ENCODE data around the gene CAV2. TPM values are rescaled to one million over a fixed set of nuclear protein-coding genes. Genes with fewer than 3 reads are reported as not detected.

The CAV2 gene
- total and polyA plus RNA-seq, 2 of the 13 experiments (the other 11 are each of a cell fraction or from before 2014, with no cell fraction given) = 0.09 to 0.18 TPM

DNA sequence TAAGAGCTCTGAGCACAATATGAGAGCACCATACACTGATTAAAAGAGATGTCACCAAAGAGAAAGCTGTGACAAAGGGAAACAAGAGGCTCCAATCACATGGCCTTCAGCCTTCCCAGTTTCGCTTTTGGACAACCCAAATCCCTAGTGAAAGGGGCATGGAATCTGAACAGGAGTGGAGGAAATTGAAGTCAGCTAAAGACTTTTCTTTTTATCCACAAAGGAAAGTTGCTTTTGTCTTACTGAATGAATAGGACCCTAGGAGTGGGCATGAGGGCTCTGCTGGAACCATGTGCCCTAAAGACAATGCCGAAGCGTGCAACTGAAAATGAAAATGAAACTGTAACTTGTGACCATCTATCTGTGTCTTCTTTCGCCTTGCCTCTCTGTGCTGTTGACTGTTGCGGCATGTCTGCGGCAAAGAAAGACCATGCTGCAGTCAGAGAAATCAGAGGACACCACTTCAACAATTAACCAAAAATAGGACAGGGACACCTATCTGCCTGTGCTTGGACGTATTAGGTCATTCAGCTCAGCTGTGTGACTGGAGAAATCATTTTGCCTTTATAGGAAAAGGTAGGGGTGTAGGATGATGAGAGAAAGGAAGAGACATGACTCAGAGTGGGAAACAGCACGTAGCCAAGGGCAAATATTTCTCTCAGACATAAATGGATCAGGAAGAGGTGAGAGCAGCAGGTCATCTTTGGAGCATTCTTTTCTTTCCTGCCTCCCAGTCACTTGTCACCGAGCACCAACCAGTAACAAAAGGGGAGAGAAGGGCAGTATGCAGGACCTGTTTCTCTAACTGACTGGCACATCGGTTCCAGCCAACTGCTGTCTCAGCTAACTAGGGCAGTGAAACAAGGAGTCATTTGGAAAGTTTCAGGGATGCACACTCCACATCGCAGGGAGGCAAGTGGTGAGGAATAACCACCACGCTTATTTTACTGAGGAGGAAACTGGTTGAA lies 12.3 kb downstream of the CAV2 start:
- peak; percentile 87 for ATAC-seq
- Histone ChIP-seq H3K9ac (ENCODE audit: insufficient read depth, low read depth, low read length) (peak overlapping the region; percentile 33; the same call in 1 of the 2 replicates), H3K36me3 (replicated peaks in 1 of 2; ENCODE audit: control insufficient read depth in 1 of 2, insufficient read depth in 2 of 2, low read length in 2 of 2) (no peaks in the 10 kb centered on the region), H3K79me2 (ENCODE audit: insufficient read depth, low read length) (no peaks in the 10 kb centered on the region), H3K9me3 (ENCODE audit: low read length) (no peaks in the 10 kb centered on the region), H4K20me1 (ENCODE audit: insufficient read depth, low read length) (no peaks in the 10 kb centered on the region), H3K4me1 (ENCODE audit: insufficient read depth, low read length) (peaks cover 20% of the 10 kb centered on the region), H2AFZ (ENCODE audit: low read length) (peak overlapping the region; percentile 96), H3K4me2 (ENCODE audit: low read depth, low read length) (peak overlapping the region; percentile 95), H3K27ac (ENCODE audit: extremely low read length, insufficient read depth, low read length) (no peak overlapping the region), H3K4me3 (replicated peaks in 1 of 3; ENCODE audit: insufficient read depth in 1 of 3, low read depth in 2 of 3, low read length in 3 of 3) (peak overlapping the region; percentile 54 to 66 (median 62)), H3K27me3 (ENCODE audit: control insufficient read depth in 1 of 2, insufficient read depth in 2 of 2, low read length in 2 of 2) (no peaks in the 10 kb centered on the region)
- BruUV-seq (replicated peaks) = no TSS peak
- DNase-seq (ENCODE audit: low spot score) = peak; percentile 10
- POLR2A ChIA-PET = no interaction called here
- intact Hi-C loops (cut with micrococcal nuclease; ENCODE audit: unreplicated experiment) (no loop called here), in situ Hi-C loops (cut with HindIII; ENCODE audit: extremely low pct_ligation_motif_present, low pct_unique_long_range_greater_than_20kb) (no loop called here)
- CTCF ChIA-PET (ENCODE audit: low intra/inter-chr PET ratio, low total read pairs) = no interaction called here
- WGBS (ENCODE audit: low lambda C conversion rate) = 1% methylated on average over 12 of the region's 12 CpGs
- FAIRE-seq = peak; percentile 34
- TF ChIP-seq BRD4 (CRISPR knock-in tag; IDR thresholded peaks at IDR 0.05) = no peak
- no peak for TF ChIP-seq ZNF274 (CRISPR knock-in tag; IDR thresholded peaks at IDR 0.05)
- peak; percentile 60 for TF ChIP-seq ZNF574 (CRISPR knock-in tag; IDR thresholded peaks at IDR 0.05)
- no peak for TF ChIP-seq RBAK (CRISPR knock-in tag; IDR thresholded peaks at IDR 0.05)
- no peak for TF ChIP-seq ZNF138 (CRISPR knock-in tag; IDR thresholded peaks at IDR 0.05; ENCODE audit: low read depth)
- TF ChIP-seq ZBTB1 (CRISPR knock-in tag; IDR thresholded peaks at IDR 0.05; ENCODE audit: borderline replicate concordance) = no peak
- no peak for TF ChIP-seq ZNF432 (CRISPR knock-in tag; IDR thresholded peaks at IDR 0.05; ENCODE audit: borderline replicate concordance)
- TF ChIP-seq KDM5B (CRISPR knock-in tag; IDR thresholded peaks at IDR 0.05; ENCODE audit: borderline replicate concordance) = no peak
- TF ChIP-seq, protein P1, sequence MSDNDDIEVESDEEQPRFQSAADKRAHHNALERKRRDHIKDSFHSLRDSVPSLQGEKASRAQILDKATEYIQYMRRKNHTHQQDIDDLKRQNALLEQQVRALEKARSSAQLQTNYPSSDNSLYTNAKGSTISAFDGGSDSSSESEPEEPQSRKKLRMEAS (IDR thresholded peaks at IDR 0.05) = peak; percentile 51; the same call in 1 of the 2 replicates
- no peak for TF ChIP-seq ZNF230 (CRISPR knock-in tag; IDR thresholded peaks at IDR 0.05)
- TF ChIP-seq, protein P2, sequence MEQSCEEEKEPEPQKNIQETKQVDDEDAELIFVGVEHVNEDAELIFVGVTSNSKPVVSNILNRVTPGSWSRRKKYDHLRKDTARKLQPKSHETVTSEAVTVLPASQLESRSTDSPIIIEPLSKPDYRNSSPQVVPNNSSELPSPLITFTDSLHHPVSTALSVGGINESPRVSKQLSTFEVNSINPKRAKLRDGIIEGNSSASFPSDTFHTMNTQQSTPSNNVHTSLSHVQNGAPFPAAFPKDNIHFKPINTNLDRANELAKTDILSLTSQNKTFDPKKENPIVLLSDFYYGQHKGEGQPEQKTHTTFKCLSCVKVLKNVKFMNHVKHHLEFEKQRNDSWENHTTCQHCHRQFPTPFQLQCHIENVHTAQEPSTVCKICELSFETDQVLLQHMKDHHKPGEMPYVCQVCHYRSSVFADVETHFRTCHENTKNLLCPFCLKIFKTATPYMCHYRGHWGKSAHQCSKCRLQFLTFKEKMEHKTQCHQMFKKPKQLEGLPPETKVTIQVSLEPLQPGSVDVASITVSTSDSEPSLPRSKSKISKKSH (CRISPR knock-in tag; IDR thresholded peaks at IDR 0.05; ENCODE audit: borderline replicate concordance) = no peak
- TF ChIP-seq ZNF879 (CRISPR knock-in tag; IDR thresholded peaks at IDR 0.05) = no peak
- TF ChIP-seq ZNF251 (CRISPR knock-in tag; IDR thresholded peaks at IDR 0.05) = no peak
- no peak for TF ChIP-seq ZNF30 (CRISPR knock-in tag; IDR thresholded peaks at IDR 0.05)
- TF ChIP-seq ZNF10 (CRISPR knock-in tag; IDR thresholded peaks at IDR 0.05; ENCODE audit: borderline replicate concordance, low read depth) = no peak

Measured in HepG2 (cell line).